Ovary (tissue), 9 donors: ENCODE data around the gene C9orf152. TPM values are rescaled to one million over a fixed set of nuclear protein-coding genes. Genes with fewer than 3 reads are reported as not detected.

Source experiments
- DNase-seq, 5 donors: peaks; one replicate each; pipeline ENCODE4 v3.0.0-alpha.2; 2019 to 2020
- H3K27ac ChIP-seq, 2 donors: fragments of 200-600 bp; one replicate each; pipeline versions ENCODE4 v1.5.1 to v1.8.0; 2019 to 2022
- H3K27me3 ChIP-seq: fragments of 200-600 bp; one replicate; pipeline ENCODE4 v1.8.0; 2022
- H3K36me3 ChIP-seq: fragments of 200-600 bp; sonication (generic); one replicate; pipeline ENCODE4 v1.5.1; 2019
- H3K4me1 ChIP-seq: one replicate; pipeline ENCODE4 v1.8.1; 2013; ENCODE audit warnings: mild to moderate bottlenecking, moderate library complexity; ENCODE audit not compliant: insufficient read depth
- H3K4me3 ChIP-seq: fragments of 200-600 bp; sonication (generic); one replicate; pipeline ENCODE4 v1.5.1; 2017
- H3K9me3 ChIP-seq, 2 donors: fragments of 200-600 bp in 1 of 2; sonication (generic) in 1 of 2; one replicate each; pipeline versions ENCODE4 v1.5.1 to v1.8.1; 2013 to 2019; ENCODE audit warnings: mild to moderate bottlenecking in 1 of 2, moderate library complexity in 1 of 2
- CTCF ChIP-seq, 3 donors: fragments of 450-650 bp in 2 of 3; fragments of 200-600 bp in 1 of 3; IDR thresholded peaks; one replicate each; pipeline versions ENCODE4 v1.5.1 to v1.8.0; 2016 to 2022; ENCODE audit warnings: antibody characterized with exemption in 3 of 3, mild to moderate bottlenecking in 1 of 3
- EP300 ChIP-seq: sonication (generic); formaldehyde crosslinking; IDR thresholded peaks from one replicate; pipeline ENCODE4 v1.6.1; 2017; ENCODE audit warnings: antibody characterized with exemption
- POLR2A ChIP-seq: fragments of 450-650 bp; IDR thresholded peaks from one replicate; pipeline ENCODE4 v1.6.1; 2017; ENCODE audit warnings: antibody characterized with exemption, mild to moderate bottlenecking, moderate library complexity
- WGBS, 3 donors: extraction: QIAGEN DNeasy Blood & Tissue Kit in 1 of 3; methylation state at CpG; one replicate each; pipeline versions ENCODE4 v1.1.5 to v1.1.7; 2013 to 2017; 5-methylcytosine and 5-hydroxymethylcytosine counted together
- intact Hi-C, 4 donors: fragments of 100-400 bp; cut with DNase I; formaldehyde crosslinking; loops; one replicate each; pipeline versions ENCODE4 v1.11.0 to v1.15.1; 2022 to 2023
- polyA plus RNA-seq, 2 donors: library from polyadenylated mRNA; stranded (reverse); fragments of 200-250 nt in 1 of 2; fragments of 350-450 nt in 1 of 2; fragmentation: Illumina TruSeq in 1 of 2; extraction: RNeasy Lipid Tissue Mini Kit (QIAGEN cat#74804) in 1 of 2; gene quantifications; one replicate each; pipeline ENCODE4 v1.2.3, GENCODE V29; 2013 to 2014
- total RNA-seq, 7 donors: library from RNA; depleted of rRNA in 2 of 7; stranded (reverse); fragments of >200 nt in 2 of 7; fragmentation: NEBNext Ultra II Directional in 3 of 7; extraction: Animal tissue kit (Norgen Biotek cat#: 25700) in 3 of 7; gene quantifications; one replicate each; pipeline versions ENCODE4 v1.1.0 to v1.2.4, GENCODE V29; 2016 to 2023
- donor health status: DM: no; HTN: no; CAD: no; lungs with moderate emphysema.
- donor health status: DM: no; HTN: no; CAD: no.
- donor health status: Bipolar disorder and iron deficiency.
- donor health status: DM: yes; HTN: yes; CAD: no.
- donor health status: DM: no; HTN: no; CAD: no.
- donor health status: DM: yes; HTN: yes; CAD: no.

C9orf152 gene
- total and polyA plus RNA-seq, 9 donors = 0.07 to 0.34 (median 0.17) TPM; not detected in 4

GRCh38 chr9:110170357-110171257 is 37.4 kb downstream of the C9orf152 start:
- no peak overlapping the region for H3K4me3 ChIP-seq
- 82 to 88% (median 87%) methylated on average over 9 of the region's 9 CpGs for WGBS, 3 donors
- no peaks in the 10 kb centered on the region for H3K4me1 ChIP-seq
- no peaks in the 10 kb centered on the region for H3K27me3 ChIP-seq
- no peak for DNase-seq
- intact Hi-C loops = no loop called here
- H3K9me3 ChIP-seq = no peaks in the 10 kb centered on the region
- no peaks in the 10 kb centered on the region for H3K36me3 ChIP-seq
- no peak overlapping the region for H3K27ac ChIP-seq
- TF ChIP-seq EP300 (no peak), POLR2A (no peak), CTCF (IDR thresholded peaks at IDR 0.05) (no peak)

- WGBS, 3 donors = 77 to 83% (median 79%) methylated on average over 5 of the region's 5 CpGs
- no peak overlapping the region for H3K27ac ChIP-seq
- no peaks in the 10 kb centered on the region for H3K9me3 ChIP-seq
- no peaks in the 10 kb centered on the region for H3K4me1 ChIP-seq
- H3K27me3 ChIP-seq = no peaks in the 10 kb centered on the region
- no peaks in the 10 kb centered on the region for H3K36me3 ChIP-seq
- TF ChIP-seq POLR2A (no peak), CTCF (IDR thresholded peaks at IDR 0.05) (no peak), EP300 (no peak)
- no peak for DNase-seq
- no peak overlapping the region for H3K4me3 ChIP-seq
- intact Hi-C loops = no loop called here
These were observed 39.5 kb downstream of the C9orf152 start for GRCh38 chr9:110168486-110168885.

- DNase-seq = no peak
- Histone ChIP-seq H3K36me3 (no peaks in the 10 kb centered on the region), H3K9me3 (no peaks in the 10 kb centered on the region), H3K4me1 (no peaks in the 10 kb centered on the region), H3K4me3 (no peak overlapping the region), H3K27ac (no peak overlapping the region), H3K27me3 (no peaks in the 10 kb centered on the region)
- intact Hi-C loops = no loop called here
- WGBS, 3 donors = 85 to 91% (median 90%) methylated on average over 4 of the region's 4 CpGs
- no peak for TF ChIP-seq CTCF (IDR thresholded peaks at IDR 0.05)
These were observed 46.0 kb downstream of the C9orf152 start for GRCh38 chr9:110161940-110162339.

- Histone ChIP-seq H3K4me1 (no peaks in the 10 kb centered on the region), H3K4me3 (no peak overlapping the region), H3K27me3 (no peaks in the 10 kb centered on the region), H3K27ac (no peak overlapping the region), H3K9me3 (no peaks in the 10 kb centered on the region), H3K36me3 (no peaks in the 10 kb centered on the region)
- DNase-seq = no peak
- TF ChIP-seq EP300 = no peak
- TF ChIP-seq CTCF (IDR thresholded peaks at IDR 0.05) = no peak
- no peak for TF ChIP-seq POLR2A
- WGBS, 3 donors = 94 to 95% (median 95%) methylated on average over 7 of the region's 7 CpGs
- intact Hi-C loops = no loop called here
These were observed 47.3 kb downstream of the C9orf152 start for GRCh38 chr9:110160685-110161084.
